HepG2 (cell line): ENCODE data around the gene RNASE2. TPM values are rescaled to one million over a fixed set of nuclear protein-coding genes. Genes with fewer than 3 reads are reported as not detected.

Experiments
- ADNP ChIP-seq: sonication (generic); formaldehyde crosslinking; IDR thresholded peaks from 2 replicates; pipeline ENCODE4 v1.4.0; 2020; ENCODE audit warnings: missing genetic modification reagents
- AKAP8 ChIP-seq: sonication (generic); formaldehyde crosslinking; IDR thresholded peaks from 2 replicates; pipeline ENCODE4 v1.5.1; 2020; ENCODE audit warnings: mild to moderate bottlenecking, missing genetic modification reagents
- BHLHE40 ChIP-seq: IDR thresholded peaks from 2 replicates; pipeline ENCODE4 v1.6.1; 2011; ENCODE audit warnings: low read length, improper control_type of control experiment
- CREB1 ChIP-seq, 2 experiments: fragments of 450-650 bp in 1 of 2; IDR thresholded peaks; 2 replicates each; pipeline ENCODE4 v1.6.1; 2016 to 2017; ENCODE audit warnings: control low read depth in 1 of 2, mild to moderate bottlenecking in 1 of 2, missing compliant biosample characterization in 1 of 2, missing genetic modification characterization in 1 of 2
- FOXP1 ChIP-seq, 2 experiments: fragments of 450-650 bp in 1 of 2; IDR thresholded peaks; 2 replicates each; pipeline ENCODE4 v1.6.1; 2017 to 2018; ENCODE audit warnings: antibody characterized with exemption in 1 of 2
- HHEX ChIP-seq: IDR thresholded peaks from 2 replicates; pipeline ENCODE4 v1.6.1; 2016; ENCODE audit warnings: control low read depth
- MATR3 ChIP-seq: sonication (generic); formaldehyde crosslinking; IDR thresholded peaks from 2 replicates; pipeline ENCODE4 v1.4.0; 2020; ENCODE audit warnings: missing genetic modification reagents
- MAZ ChIP-seq, 2 experiments: sonication (generic) in 1 of 2; formaldehyde crosslinking in 1 of 2; IDR thresholded peaks; 2 replicates each; pipeline versions ENCODE4 v1.5.0 to v1.6.1; 2012 to 2020; ENCODE audit warnings: low read depth in 2 of 2, mild to moderate bottlenecking in 2 of 2, borderline replicate concordance in 1 of 2, improper control_type of control experiment in 1 of 2, low read length in 1 of 2, missing genetic modification reagents in 1 of 2, moderate library complexity in 1 of 2
- NCOA2 ChIP-seq: sonication (generic); formaldehyde crosslinking; IDR thresholded peaks from 2 replicates; pipeline ENCODE4 v1.8.0; 2022; ENCODE audit warnings: inconsistent platforms
- RFXAP ChIP-seq: sonication (generic); formaldehyde crosslinking; IDR thresholded peaks from 2 replicates; pipeline ENCODE4 v1.4.0; 2020; ENCODE audit warnings: missing genetic modification reagents, borderline replicate concordance
- SETDB1 ChIP-seq: sonication (generic); formaldehyde crosslinking; IDR thresholded peaks from 2 replicates; pipeline ENCODE4 v1.5.1; 2020; ENCODE audit warnings: missing genetic modification reagents, mild to moderate bottlenecking, borderline replicate concordance
- SMAD1 ChIP-seq: sonication (generic); formaldehyde crosslinking; IDR thresholded peaks from 2 replicates; pipeline ENCODE4 v1.4.0; 2020; ENCODE audit warnings: missing genetic modification reagents, low read depth, mild to moderate bottlenecking, borderline replicate concordance
- TFE3 ChIP-seq: IDR thresholded peaks from 2 replicates; pipeline ENCODE4 v1.6.1; 2016
- ZBTB7A ChIP-seq: sonication (generic); formaldehyde crosslinking; IDR thresholded peaks from 2 replicates; pipeline ENCODE4 v1.8.0; 2022; ENCODE audit warnings: mild to moderate bottlenecking, missing genetic modification reagents
- ZC3H4 ChIP-seq: sonication (generic); formaldehyde crosslinking; IDR thresholded peaks from 2 replicates; pipeline ENCODE4 v1.4.0; 2020; ENCODE audit warnings: missing genetic modification reagents, borderline replicate concordance
- ZKSCAN1 ChIP-seq: fragments of 150-350 bp; IDR thresholded peaks from 2 replicates; pipeline ENCODE4 v1.6.1; 2014; ENCODE audit warnings: low read length
- ZNF121 ChIP-seq: sonication (generic); formaldehyde crosslinking; IDR thresholded peaks from 2 replicates; pipeline ENCODE4 v1.5.0; 2020; ENCODE audit warnings: mild to moderate bottlenecking, missing genetic modification reagents
- ZNF180 ChIP-seq: sonication (generic); formaldehyde crosslinking; IDR thresholded peaks from 2 replicates; pipeline ENCODE4 v1.4.0; 2020; ENCODE audit warnings: low read depth, missing genetic modification reagents, borderline replicate concordance
- ZNF331 ChIP-seq: sonication (generic); formaldehyde crosslinking; IDR thresholded peaks from 2 replicates; pipeline ENCODE4 v1.4.0; 2020; ENCODE audit warnings: missing genetic modification reagents
- ZNF34 ChIP-seq: sonication (generic); formaldehyde crosslinking; IDR thresholded peaks from 2 replicates; pipeline ENCODE4 v1.4.0; 2020; ENCODE audit warnings: mild to moderate bottlenecking, missing genetic modification reagents, borderline replicate concordance
- ZNF598 ChIP-seq: sonication (generic); formaldehyde crosslinking; IDR thresholded peaks from 2 replicates; pipeline ENCODE4 v1.5.1; 2020; ENCODE audit warnings: mild to moderate bottlenecking, missing genetic modification reagents, borderline replicate concordance
- ZNF784 ChIP-seq: sonication (generic); formaldehyde crosslinking; IDR thresholded peaks from 2 replicates; pipeline ENCODE4 v1.5.1; 2020; ENCODE audit warnings: missing genetic modification reagents, mild to moderate bottlenecking, borderline replicate concordance
- polyA plus RNA-seq, 8 experiments: library from polyadenylated mRNA; depleted of rRNA in 3 of 8; stranded (reverse) in 7 of 8; unstranded in 1 of 8; fragments of >200 nt; fragmentation: Illumina TruSeq in 4 of 8; extraction: Trizol in 4 of 8; gene quantifications; 2 replicates each; pipeline versions ENCODE4 v1.2.1 to v1.2.3, GENCODE V29; 2011 to 2016; ENCODE audit warnings: low read depth in 4 of 8, missing spikeins in 1 of 8, mixed read lengths in 1 of 8; ENCODE audit not compliant: insufficient read depth in 1 of 8
- total RNA-seq, 5 experiments: library from RNA; depleted of rRNA; stranded (reverse); fragments of >200 nt; fragmentation: Illumina TruSeq; extraction: Trizol; gene quantifications; 2 replicates each; pipeline ENCODE4 v1.2.3, GENCODE V29; 2016; ENCODE audit warnings: low read depth in 1 of 5
- TF ChIP-seq, protein P1 (sequence below): IDR thresholded peaks from 2 replicates; pipeline ENCODE4 v1.6.1; 2012; ENCODE audit warnings: low read depth, low read length, improper control_type of control experiment
- TF ChIP-seq, protein P2 (sequence below): sonication (generic); formaldehyde crosslinking; IDR thresholded peaks from 2 replicates; pipeline ENCODE4 v1.8.1; 2023; ENCODE audit warnings: mild to moderate bottlenecking, inconsistent platforms, moderate library complexity, missing genetic modification reagents, borderline replicate concordance

RNASE2 gene
- total and polyA plus RNA-seq, 2 of the 13 experiments (the other 11 are each of a cell fraction or from before 2014, with no cell fraction given), result 0.69 TPM; not detected in 1

GRCh38 chr14:20989787-20990600 lies 34.7 kb downstream of the RNASE2 start, which contains the start of gene METTL17 (continued):
- TF ChIP-seq RFXAP, result peak; percentile 38; the same call in 1 of the 2 replicates
- TF ChIP-seq ZNF121 (CRISPR knock-in tag), result no peak; the same call in 1 of the 2 replicates
- TF ChIP-seq ZBTB7A (CRISPR knock-in tag), result no peak
- TF ChIP-seq BHLHE40, result peak; percentile 44; the same call in 1 of the 2 replicates
- peak; percentile 86; the same call in 1 of the 2 replicates for TF ChIP-seq ZNF784
- TF ChIP-seq FOXP1 (IDR thresholded peaks at IDR 0.05), result no peak
- TF ChIP-seq FOXP1 (CRISPR knock-in tag; IDR thresholded peaks at IDR 0.05), result no peak
- peak; percentile 35; the same call in 1 of the 2 replicates for TF ChIP-seq MAZ (IDR thresholded peaks at IDR 0.05; ENCODE audit: borderline replicate concordance, low read depth, low read length)
- TF ChIP-seq MAZ (CRISPR knock-in tag; IDR thresholded peaks at IDR 0.05; ENCODE audit: low read depth), result peak; percentile 80
- TF ChIP-seq ZNF180 (CRISPR knock-in tag), result no peak
- no peak for TF ChIP-seq AKAP8 (CRISPR knock-in tag)
- TF ChIP-seq HHEX (CRISPR knock-in tag), result no peak
- TF ChIP-seq, protein P1, sequence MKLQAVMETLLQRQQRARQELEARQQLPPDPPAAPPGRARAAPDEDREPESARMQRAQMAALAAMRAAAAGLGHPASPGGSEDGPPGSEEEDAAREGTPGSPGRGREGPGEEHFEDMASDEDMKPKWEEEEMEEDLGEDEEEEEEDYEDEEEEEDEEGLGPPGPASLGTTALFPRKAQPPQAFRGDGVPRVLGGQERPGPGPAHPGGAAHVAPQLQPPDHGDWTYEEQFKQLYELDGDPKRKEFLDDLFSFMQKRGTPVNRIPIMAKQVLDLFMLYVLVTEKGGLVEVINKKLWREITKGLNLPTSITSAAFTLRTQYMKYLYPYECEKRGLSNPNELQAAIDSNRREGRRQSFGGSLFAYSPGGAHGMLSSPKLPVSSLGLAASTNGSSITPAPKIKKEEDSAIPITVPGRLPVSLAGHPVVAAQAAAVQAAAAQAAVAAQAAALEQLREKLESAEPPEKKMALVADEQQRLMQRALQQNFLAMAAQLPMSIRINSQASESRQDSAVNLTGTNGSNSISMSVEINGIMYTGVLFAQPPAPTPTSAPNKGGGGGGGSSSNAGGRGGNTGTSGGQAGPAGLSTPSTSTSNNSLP, result no peak
- TF ChIP-seq, protein P2, sequence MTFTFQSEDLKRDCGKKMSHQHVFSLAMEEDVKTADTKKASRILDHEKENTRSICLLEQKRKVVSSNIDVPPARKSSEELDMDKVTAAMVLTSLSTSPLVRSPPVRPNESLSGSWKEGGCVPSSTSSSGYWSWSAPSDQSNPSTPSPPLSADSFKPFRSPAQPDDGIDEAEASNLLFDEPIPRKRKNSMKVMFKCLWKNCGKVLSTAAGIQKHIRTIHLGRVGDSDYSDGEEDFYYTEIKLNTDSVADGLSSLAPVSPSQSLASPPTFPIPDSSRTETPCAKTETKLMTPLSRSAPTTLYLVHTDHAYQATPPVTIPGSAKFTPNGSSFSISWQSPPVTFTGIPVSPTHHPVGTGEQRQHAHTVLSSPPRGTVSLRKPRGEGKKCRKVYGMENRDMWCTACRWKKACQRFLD (CRISPR knock-in tag), result peak; percentile 92
- TF ChIP-seq ZNF34 (CRISPR knock-in tag), result no peak
- peak; percentile 14; the same call in 1 of the 2 replicates for TF ChIP-seq TFE3 (CRISPR knock-in tag)
- TF ChIP-seq ADNP (CRISPR knock-in tag), result no peak
- no peak for TF ChIP-seq ZC3H4 (CRISPR knock-in tag)
- TF ChIP-seq MATR3, result no peak
- TF ChIP-seq SMAD1 (CRISPR knock-in tag), result peak; percentile 90; the same call in 1 of the 2 replicates
- TF ChIP-seq CREB1 (IDR thresholded peaks at IDR 0.05), result peak; percentile 61
- peak; percentile 87 for TF ChIP-seq CREB1 (CRISPR knock-in tag; IDR thresholded peaks at IDR 0.05)
- TF ChIP-seq SETDB1 (CRISPR knock-in tag), result peak; percentile 78; the same call in 1 of the 2 replicates
- TF ChIP-seq ZKSCAN1, result no peak
- TF ChIP-seq ZNF598, result peak; percentile 72; the same call in 1 of the 2 replicates
- no peak for TF ChIP-seq ZNF331
- TF ChIP-seq NCOA2, result no peak
